Measurements from ENCODE around the gene LGI2. TPM values are rescaled to one million over a fixed set of nuclear protein-coding genes. Genes with fewer than 3 reads are reported as not detected.

Gene LGI2
- total and polyA plus RNA-seq, 4 donors, result 0.05 to 0.19 (median 0.08) TPM; not detected in 1

DNA sequence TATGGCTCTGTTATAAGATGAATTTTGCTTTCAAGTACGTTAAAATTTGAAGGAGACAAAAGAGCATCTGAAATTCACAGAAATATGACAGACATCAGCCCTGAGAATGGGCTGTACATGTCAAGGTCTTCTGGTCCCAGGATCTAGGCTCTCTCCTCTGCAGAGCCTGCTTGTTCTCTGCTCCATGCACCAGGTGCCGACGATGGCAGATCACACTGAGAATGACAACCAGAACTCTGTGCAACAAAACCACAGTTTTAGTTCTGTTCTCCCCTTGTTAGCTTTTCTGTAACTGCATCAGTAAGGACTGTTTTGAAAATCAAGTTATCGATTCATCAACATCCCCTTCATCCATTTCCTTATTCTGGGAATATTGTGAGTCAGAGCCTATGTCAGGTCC lies 30.9 kb upstream of the LGI2 start:
- 88% methylated on average over 4 of the region's 4 CpGs for WGBS
- Histone ChIP-seq H3K36me3 (ENCODE audit: control insufficient read depth in 4 of 4, insufficient read depth in 3 of 4, low read depth in 1 of 4, low read length in 3 of 4) (no peaks in the 10 kb centered on the region), H3K4me1 (ENCODE audit: control insufficient read depth in 4 of 4, insufficient read depth in 4 of 4, low read length in 3 of 4) (no peaks in the 10 kb centered on the region), H3K27me3 (ENCODE audit: control insufficient read depth in 4 of 4, insufficient read depth in 4 of 4, low read length in 3 of 4) (peaks cover 0 to 4% (median 0%) of the 10 kb centered on the region in 4 donors), H3K4me3 (ENCODE audit: low read depth in 1 of 3, low read length in 3 of 3) (no peak overlapping the region), H3K9ac (ENCODE audit: low read depth in 1 of 2, low read length in 2 of 2) (no peak overlapping the region), H3K9me3 (ENCODE audit: control insufficient read depth in 4 of 4, low read length in 3 of 4) (no peaks in the 10 kb centered on the region), H3K27ac (ENCODE audit: low read depth in 1 of 2, low read length in 2 of 2) (no peak overlapping the region)
- TF ChIP-seq FOXA1 (IDR thresholded peaks at IDR 0.05) (no peak), YY1 (IDR thresholded peaks at IDR 0.05) (no peak), GABPA (IDR thresholded peaks at IDR 0.05 in 1 of 2, conservative IDR thresholded peaks at IDR 0.05 in 1 of 2) (no peak), NR2F2 (IDR thresholded peaks at IDR 0.05) (no peak), EGR1 (IDR thresholded peaks at IDR 0.05; ENCODE audit: low read depth in 2 of 2) (no peak)
- TF ChIP-seq, protein P1, sequence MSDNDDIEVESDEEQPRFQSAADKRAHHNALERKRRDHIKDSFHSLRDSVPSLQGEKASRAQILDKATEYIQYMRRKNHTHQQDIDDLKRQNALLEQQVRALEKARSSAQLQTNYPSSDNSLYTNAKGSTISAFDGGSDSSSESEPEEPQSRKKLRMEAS (IDR thresholded peaks at IDR 0.05), result no peak
- TF ChIP-seq, protein P2, sequence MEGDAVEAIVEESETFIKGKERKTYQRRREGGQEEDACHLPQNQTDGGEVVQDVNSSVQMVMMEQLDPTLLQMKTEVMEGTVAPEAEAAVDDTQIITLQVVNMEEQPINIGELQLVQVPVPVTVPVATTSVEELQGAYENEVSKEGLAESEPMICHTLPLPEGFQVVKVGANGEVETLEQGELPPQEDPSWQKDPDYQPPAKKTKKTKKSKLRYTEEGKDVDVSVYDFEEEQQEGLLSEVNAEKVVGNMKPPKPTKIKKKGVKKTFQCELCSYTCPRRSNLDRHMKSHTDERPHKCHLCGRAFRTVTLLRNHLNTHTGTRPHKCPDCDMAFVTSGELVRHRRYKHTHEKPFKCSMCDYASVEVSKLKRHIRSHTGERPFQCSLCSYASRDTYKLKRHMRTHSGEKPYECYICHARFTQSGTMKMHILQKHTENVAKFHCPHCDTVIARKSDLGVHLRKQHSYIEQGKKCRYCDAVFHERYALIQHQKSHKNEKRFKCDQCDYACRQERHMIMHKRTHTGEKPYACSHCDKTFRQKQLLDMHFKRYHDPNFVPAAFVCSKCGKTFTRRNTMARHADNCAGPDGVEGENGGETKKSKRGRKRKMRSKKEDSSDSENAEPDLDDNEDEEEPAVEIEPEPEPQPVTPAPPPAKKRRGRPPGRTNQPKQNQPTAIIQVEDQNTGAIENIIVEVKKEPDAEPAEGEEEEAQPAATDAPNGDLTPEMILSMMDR (IDR thresholded peaks at IDR 0.05; ENCODE audit: low read depth, low read length, missing input control), result no peak
- no peak for DNase-seq (ENCODE audit: low spot score)

DNA sequence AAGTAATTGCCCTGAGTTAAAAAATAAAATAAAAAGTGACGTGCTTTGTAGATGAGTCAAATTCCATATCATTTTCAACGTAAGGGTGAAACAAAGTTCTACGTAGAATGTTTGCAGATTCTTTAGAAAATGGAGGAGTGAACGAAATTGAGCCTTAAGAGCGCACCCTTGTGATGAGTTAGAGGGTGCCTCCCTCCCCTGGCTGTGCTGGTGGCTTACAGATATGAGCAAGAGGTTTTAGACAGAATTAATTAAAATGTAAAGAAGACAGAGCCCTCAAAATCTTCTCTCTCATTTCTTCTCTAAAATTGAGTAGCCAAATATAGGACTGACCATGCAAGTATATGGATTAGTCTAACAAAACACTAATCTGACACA lies 30.2 kb upstream of the LGI2 start:
- H3K9me3 ChIP-seq (ENCODE audit: control insufficient read depth in 4 of 4, low read length in 3 of 4), result no peaks in the 10 kb centered on the region
- 80% methylated on average over 5 of the region's 5 CpGs for WGBS
- H3K9ac ChIP-seq (ENCODE audit: low read depth in 1 of 2, low read length in 2 of 2), result no peak overlapping the region
- no peaks in the 10 kb centered on the region for H3K36me3 ChIP-seq (ENCODE audit: control insufficient read depth in 4 of 4, insufficient read depth in 3 of 4, low read depth in 1 of 4, low read length in 3 of 4)
- H3K27ac ChIP-seq (ENCODE audit: low read depth in 1 of 2, low read length in 2 of 2), result peak overlapping the region; percentile 37 to 40
- peaks cover 0 to 3% (median 0%) of the 10 kb centered on the region in 4 donors for H3K27me3 ChIP-seq (ENCODE audit: control insufficient read depth in 4 of 4, insufficient read depth in 4 of 4, low read length in 3 of 4)
- H3K4me1 ChIP-seq (ENCODE audit: control insufficient read depth in 4 of 4, insufficient read depth in 4 of 4, low read length in 3 of 4), result no peaks in the 10 kb centered on the region
- H3K4me3 ChIP-seq (ENCODE audit: low read depth in 1 of 3, low read length in 3 of 3), result no peak overlapping the region
- DNase-seq (ENCODE audit: low spot score), result no peak
- no peak for TF ChIP-seq HNF4G (IDR thresholded peaks at IDR 0.05)
- no peak for TF ChIP-seq RAD21 (IDR thresholded peaks at IDR 0.05)
- TF ChIP-seq, protein P1 (IDR thresholded peaks at IDR 0.05), result no peak
- no peak for TF ChIP-seq GABPA (IDR thresholded peaks at IDR 0.05 in 1 of 2, conservative IDR thresholded peaks at IDR 0.05 in 1 of 2)
- TF ChIP-seq NR2F2 (IDR thresholded peaks at IDR 0.05), result no peak
- TF ChIP-seq, protein P2 (IDR thresholded peaks at IDR 0.05; ENCODE audit: low read depth, low read length, missing input control), result no peak
- TF ChIP-seq, protein P3, sequence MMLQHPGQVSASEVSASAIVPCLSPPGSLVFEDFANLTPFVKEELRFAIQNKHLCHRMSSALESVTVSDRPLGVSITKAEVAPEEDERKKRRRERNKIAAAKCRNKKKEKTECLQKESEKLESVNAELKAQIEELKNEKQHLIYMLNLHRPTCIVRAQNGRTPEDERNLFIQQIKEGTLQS (IDR thresholded peaks at IDR 0.05), result no peak
- TF ChIP-seq, protein P4, sequence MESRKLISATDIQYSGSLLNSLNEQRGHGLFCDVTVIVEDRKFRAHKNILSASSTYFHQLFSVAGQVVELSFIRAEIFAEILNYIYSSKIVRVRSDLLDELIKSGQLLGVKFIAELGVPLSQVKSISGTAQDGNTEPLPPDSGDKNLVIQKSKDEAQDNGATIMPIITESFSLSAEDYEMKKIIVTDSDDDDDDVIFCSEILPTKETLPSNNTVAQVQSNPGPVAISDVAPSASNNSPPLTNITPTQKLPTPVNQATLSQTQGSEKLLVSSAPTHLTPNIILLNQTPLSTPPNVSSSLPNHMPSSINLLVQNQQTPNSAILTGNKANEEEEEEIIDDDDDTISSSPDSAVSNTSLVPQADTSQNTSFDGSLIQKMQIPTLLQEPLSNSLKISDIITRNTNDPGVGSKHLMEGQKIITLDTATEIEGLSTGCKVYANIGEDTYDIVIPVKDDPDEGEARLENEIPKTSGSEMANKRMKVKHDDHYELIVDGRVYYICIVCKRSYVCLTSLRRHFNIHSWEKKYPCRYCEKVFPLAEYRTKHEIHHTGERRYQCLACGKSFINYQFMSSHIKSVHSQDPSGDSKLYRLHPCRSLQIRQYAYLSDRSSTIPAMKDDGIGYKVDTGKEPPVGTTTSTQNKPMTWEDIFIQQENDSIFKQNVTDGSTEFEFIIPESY (IDR thresholded peaks at IDR 0.05), result no peak
- TF ChIP-seq EGR1 (IDR thresholded peaks at IDR 0.05; ENCODE audit: low read depth in 2 of 2), result no peak
- TF ChIP-seq SP1 (IDR thresholded peaks at IDR 0.05), result no peak
- no peak for TF ChIP-seq FOXA1 (IDR thresholded peaks at IDR 0.05)
- no peak for TF ChIP-seq TAF1 (conservative IDR thresholded peaks at IDR 0.05)
